ENCODE data around the gene ABHD16B.

Gene ABHD16B

GRCh38 chr20:63895202-63895951 lies 34.1 kb downstream of the ABHD16B start:
- peaks cover 6% of the 10 kb centered on the region for H3K4me1 ChIP-seq (ENCODE audit: insufficient read depth, insufficient read length)
- no peak for DNase-seq (ENCODE audit: low read depth, low spot score)
- H3K27me3 ChIP-seq (ENCODE audit: insufficient read depth, insufficient read length), result no peaks in the 10 kb centered on the region
- H3K36me3 ChIP-seq (ENCODE audit: insufficient read depth, insufficient read length, low read length), result peaks cover 40% of the 10 kb centered on the region
- TF ChIP-seq SUZ12 (IDR thresholded peaks at IDR 0.05; ENCODE audit: extremely low read depth, insufficient read depth, insufficient read length), result no peak
- no peak for TF ChIP-seq YY1 (IDR thresholded peaks at IDR 0.05; ENCODE audit: insufficient read depth, insufficient read length)
- H3K9me3 ChIP-seq (ENCODE audit: insufficient read depth, low read length), result no peaks in the 10 kb centered on the region
- peak overlapping the region; percentile 61 for H3K9ac ChIP-seq (ENCODE audit: insufficient read length, low read depth)
- peak overlapping the region; percentile 44 for H3K4me3 ChIP-seq (ENCODE audit: insufficient read length, low read depth)

- Histone ChIP-seq H3K27me3 (ENCODE audit: insufficient read depth, insufficient read length) (no peaks in the 10 kb centered on the region), H3K4me1 (ENCODE audit: insufficient read depth, insufficient read length) (peaks cover 6% of the 10 kb centered on the region), H3K9ac (ENCODE audit: insufficient read length, low read depth) (peak overlapping the region; percentile 61), H3K9me3 (ENCODE audit: insufficient read depth, low read length) (no peaks in the 10 kb centered on the region), H3K4me3 (ENCODE audit: insufficient read length, low read depth) (peak overlapping the region; percentile 38), H3K36me3 (ENCODE audit: insufficient read depth, insufficient read length, low read length) (peaks cover 36% of the 10 kb centered on the region)
- no peak for DNase-seq (ENCODE audit: low read depth, low spot score)
- TF ChIP-seq ZNF274 (IDR thresholded peaks at IDR 0.05; ENCODE audit: low read depth, low read length) (no peak), SUZ12 (IDR thresholded peaks at IDR 0.05; ENCODE audit: extremely low read depth, insufficient read depth, insufficient read length) (no peak), YY1 (IDR thresholded peaks at IDR 0.05; ENCODE audit: insufficient read depth, insufficient read length) (no peak)
These were observed 34.6 kb downstream of the ABHD16B start for GRCh38 chr20:63895952-63896263.

GRCh38 chr20:63896264-63897105 lies 35.2 kb downstream of the ABHD16B start:
- no peak for TF ChIP-seq ZNF274 (IDR thresholded peaks at IDR 0.05; ENCODE audit: low read depth, low read length)
- no peak for TF ChIP-seq SUZ12 (IDR thresholded peaks at IDR 0.05; ENCODE audit: extremely low read depth, insufficient read depth, insufficient read length)
- no peak for TF ChIP-seq YY1 (IDR thresholded peaks at IDR 0.05; ENCODE audit: insufficient read depth, insufficient read length)
- no peak for DNase-seq (ENCODE audit: low read depth, low spot score)
- Histone ChIP-seq H3K9me3 (ENCODE audit: insufficient read depth, low read length) (no peaks in the 10 kb centered on the region), H3K9ac (ENCODE audit: insufficient read length, low read depth) (peak overlapping the region; percentile 66), H3K4me1 (ENCODE audit: insufficient read depth, insufficient read length) (peaks cover 6% of the 10 kb centered on the region), H3K27me3 (ENCODE audit: insufficient read depth, insufficient read length) (no peaks in the 10 kb centered on the region), H3K36me3 (ENCODE audit: insufficient read depth, insufficient read length, low read length) (peaks cover 36% of the 10 kb centered on the region), H3K4me3 (ENCODE audit: insufficient read length, low read depth) (peak overlapping the region; percentile 38)

- Histone ChIP-seq H3K4me3 (ENCODE audit: insufficient read length, low read depth) (no peak overlapping the region), H3K4me1 (ENCODE audit: insufficient read depth, insufficient read length) (peaks cover 8% of the 10 kb centered on the region), H3K9ac (ENCODE audit: insufficient read length, low read depth) (no peak overlapping the region), H3K36me3 (ENCODE audit: insufficient read depth, insufficient read length, low read length) (peaks cover 31% of the 10 kb centered on the region), H3K27me3 (ENCODE audit: insufficient read depth, insufficient read length) (no peaks in the 10 kb centered on the region), H3K9me3 (ENCODE audit: insufficient read depth, low read length) (no peaks in the 10 kb centered on the region)
- DNase-seq (ENCODE audit: low read depth, low spot score), result no peak
- no peak for TF ChIP-seq ZNF274 (IDR thresholded peaks at IDR 0.05; ENCODE audit: low read depth, low read length)
- no peak for TF ChIP-seq SUZ12 (IDR thresholded peaks at IDR 0.05; ENCODE audit: extremely low read depth, insufficient read depth, insufficient read length)
- no peak for TF ChIP-seq YY1 (IDR thresholded peaks at IDR 0.05; ENCODE audit: insufficient read depth, insufficient read length)
These were observed 36.8 kb downstream of the ABHD16B start for GRCh38 chr20:63897978-63898561.

- Histone ChIP-seq H3K9me3 (ENCODE audit: insufficient read depth, low read length) (no peaks in the 10 kb centered on the region), H3K9ac (ENCODE audit: insufficient read length, low read depth) (peak overlapping the region; percentile 51), H3K27me3 (ENCODE audit: insufficient read depth, insufficient read length) (no peaks in the 10 kb centered on the region), H3K4me3 (ENCODE audit: insufficient read length, low read depth) (no peak overlapping the region), H3K36me3 (ENCODE audit: insufficient read depth, insufficient read length, low read length) (peaks cover 32% of the 10 kb centered on the region), H3K4me1 (ENCODE audit: insufficient read depth, insufficient read length) (peaks cover 10% of the 10 kb centered on the region)
- TF ChIP-seq YY1 (IDR thresholded peaks at IDR 0.05; ENCODE audit: insufficient read depth, insufficient read length) (no peak), ZNF274 (IDR thresholded peaks at IDR 0.05; ENCODE audit: low read depth, low read length) (no peak), SUZ12 (IDR thresholded peaks at IDR 0.05; ENCODE audit: extremely low read depth, insufficient read depth, insufficient read length) (no peak)
- DNase-seq (ENCODE audit: low read depth, low spot score), result no peak
These were observed 37.7 kb downstream of the ABHD16B start for GRCh38 chr20:63898882-63899558.

GRCh38 chr20:63900413-63900812 lies 39.1 kb downstream of the ABHD16B start:
- no peak for DNase-seq (ENCODE audit: low read depth, low spot score)
- Histone ChIP-seq H3K4me1 (ENCODE audit: insufficient read depth, insufficient read length) (peaks cover 10% of the 10 kb centered on the region), H3K9me3 (ENCODE audit: insufficient read depth, low read length) (no peaks in the 10 kb centered on the region), H3K9ac (ENCODE audit: insufficient read length, low read depth) (no peak overlapping the region), H3K36me3 (ENCODE audit: insufficient read depth, insufficient read length, low read length) (peaks cover 32% of the 10 kb centered on the region), H3K4me3 (ENCODE audit: insufficient read length, low read depth) (no peak overlapping the region), H3K27me3 (ENCODE audit: insufficient read depth, insufficient read length) (no peaks in the 10 kb centered on the region)
- no peak for TF ChIP-seq ZNF274 (IDR thresholded peaks at IDR 0.05; ENCODE audit: low read depth, low read length)
